Stimulated activated CD4-positive, alpha-beta T cell treated with anti-CD3 and anti-CD28 coated beads, Interleukin-15, amount 100 ng/mL, for 1 hour (primary cell): Measurements from ENCODE around the gene RBM33.
"Not testable (repeated sequence)": the region's sequence is repeated elsewhere in the genome, so short reads cannot be mapped to it uniquely, and the experiment has no call there.

Experiments used
- DNase-seq, 2 donors: peaks; one replicate each; pipeline ENCODE4 v3.0.0-alpha.2; 2020; ENCODE audit warnings: low read depth in 1 of 2, low spot score in 1 of 2

The RBM33 gene

DNA sequence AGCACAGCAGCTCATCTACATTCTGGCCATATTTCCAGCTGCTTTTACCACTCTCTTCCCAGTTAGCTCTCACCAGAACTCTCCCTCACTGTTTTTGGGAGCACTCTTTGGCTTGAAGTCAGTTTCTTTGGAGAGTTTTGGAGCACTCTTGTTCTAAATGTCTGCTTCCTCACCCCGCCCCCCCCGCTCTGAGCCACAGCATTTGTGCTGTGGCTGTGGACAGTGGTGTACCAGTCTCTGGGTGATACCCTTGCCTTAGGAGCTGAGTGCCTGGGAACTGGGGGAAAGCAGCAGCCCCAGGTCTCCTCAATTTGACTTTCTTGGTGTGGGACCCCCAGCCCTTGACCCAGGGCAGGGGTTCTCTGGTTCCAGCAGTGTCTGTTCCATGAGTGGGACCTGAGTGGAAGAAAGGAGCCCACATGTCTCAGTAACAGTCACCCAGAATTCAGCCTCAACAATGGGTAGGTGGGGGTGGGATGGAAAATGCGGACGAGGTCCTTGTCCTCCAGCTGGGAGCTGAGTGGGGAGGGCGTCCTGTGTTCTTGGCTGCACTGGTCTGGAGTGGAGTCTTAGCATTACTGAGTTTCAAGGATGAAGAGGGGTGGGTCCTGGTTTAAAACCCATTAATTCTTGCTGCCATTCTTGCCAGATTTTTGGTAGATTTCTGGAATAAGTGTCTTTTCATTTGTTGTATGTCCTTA, 18.0 kb downstream of the RBM33 start:
- DNase-seq = no peak

DNA sequence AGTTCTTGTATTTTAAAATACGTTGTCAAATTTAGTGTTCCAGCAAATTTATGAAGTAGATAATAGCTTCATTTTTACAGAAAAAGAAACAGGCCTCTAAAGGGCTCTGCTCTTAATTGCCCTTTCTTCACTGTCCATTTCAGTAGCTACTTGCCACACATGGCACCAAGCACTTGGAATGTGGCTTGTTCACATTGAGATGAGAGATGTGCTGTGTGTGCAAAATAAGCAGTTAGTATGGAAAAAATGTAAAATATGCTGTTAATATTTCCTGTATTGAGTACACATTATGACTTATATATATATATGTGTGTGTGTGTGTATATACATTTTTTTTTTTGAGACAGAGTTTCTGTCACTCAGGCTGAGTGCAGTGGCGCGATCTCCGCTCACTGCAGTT, 19.5 kb downstream of the RBM33 start:
- no peak for DNase-seq

DNA sequence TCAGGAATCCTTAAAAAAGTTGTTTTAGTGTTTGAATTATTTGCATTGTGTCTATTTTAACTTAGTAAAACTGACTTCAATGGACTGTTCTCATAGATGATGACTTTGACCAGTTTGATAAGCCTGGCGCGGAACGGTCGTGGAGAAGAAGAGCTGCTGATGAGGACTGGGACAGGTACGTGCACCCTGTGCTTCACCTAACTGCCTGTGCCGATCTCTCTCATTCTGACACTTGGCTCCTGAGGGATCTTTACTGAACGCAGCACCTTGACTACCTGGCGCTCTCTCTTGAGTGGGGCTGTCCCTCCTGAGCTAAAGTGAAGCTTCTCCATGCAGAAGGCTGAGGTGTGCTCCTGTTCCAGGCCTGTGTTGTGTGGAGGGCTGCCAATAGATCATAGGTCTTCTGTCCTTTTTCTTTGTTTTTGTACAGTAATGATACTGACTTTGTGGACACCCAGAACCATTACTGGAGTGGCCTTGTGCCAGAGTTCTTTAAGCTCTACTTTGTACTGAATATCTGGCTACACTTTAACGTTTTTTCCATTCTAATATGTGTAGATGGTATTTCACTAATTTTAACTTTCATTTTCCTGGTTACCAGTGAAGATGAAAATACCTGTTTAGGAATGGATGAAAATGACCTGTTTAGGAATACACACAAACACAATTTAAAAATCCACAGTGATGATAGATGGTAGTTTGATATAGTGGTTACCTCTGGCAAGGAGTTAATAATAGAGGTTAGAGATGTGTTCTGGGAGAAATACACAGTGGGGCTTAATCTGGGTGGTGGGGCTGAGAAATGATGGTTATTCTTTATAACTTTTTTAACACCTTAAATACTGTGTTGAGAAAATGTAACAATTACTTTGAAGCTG, 20.9 kb downstream of the RBM33 start:
- DNase-seq = no peak

DNA sequence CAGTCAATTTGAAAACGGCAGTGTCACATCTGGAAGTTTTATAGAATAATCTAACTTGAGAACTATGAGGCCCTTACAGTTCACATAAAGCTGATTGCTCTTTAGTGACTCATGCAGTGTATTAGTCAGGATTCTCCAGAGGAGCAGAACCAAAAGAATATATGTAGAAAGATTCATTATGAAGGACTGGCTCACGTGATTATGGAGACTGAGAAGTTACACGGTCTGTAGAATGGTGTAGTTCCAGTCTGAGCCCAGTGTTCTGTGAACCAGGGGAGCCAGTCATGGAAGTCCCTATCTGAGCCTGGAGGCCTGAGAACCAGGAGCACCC, 21.5 kb downstream of the RBM33 start:
- DNase-seq = no peak

DNA sequence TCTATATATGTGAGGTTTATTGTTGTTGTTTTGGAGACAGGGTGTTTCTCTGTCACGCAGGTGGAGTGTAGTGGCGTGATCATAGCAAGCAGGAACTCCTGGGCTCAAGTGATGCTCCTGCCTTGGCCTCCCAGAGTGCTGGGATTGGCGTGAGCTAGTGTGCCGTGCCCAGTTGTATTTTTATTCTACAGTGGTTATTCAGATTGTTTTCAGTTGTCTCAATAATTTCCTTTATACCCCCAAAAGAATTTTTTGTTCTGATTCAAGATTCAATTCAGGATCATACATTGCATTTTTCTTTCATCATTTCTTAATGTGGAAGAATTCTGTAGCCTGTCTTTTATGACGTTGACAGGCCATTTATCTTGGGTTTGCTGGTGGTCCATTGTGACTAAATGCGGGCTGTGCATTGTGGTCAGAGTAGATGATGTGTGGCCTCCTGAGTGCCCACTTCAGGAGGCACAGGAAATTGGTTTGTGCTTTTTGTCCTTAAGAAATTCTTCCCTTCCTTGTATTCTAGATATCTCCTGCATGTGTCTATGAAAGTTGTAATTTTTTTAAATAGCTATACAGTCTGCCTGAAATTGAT, 22.9 kb downstream of the RBM33 start:
- DNase-seq = no peak

DNA sequence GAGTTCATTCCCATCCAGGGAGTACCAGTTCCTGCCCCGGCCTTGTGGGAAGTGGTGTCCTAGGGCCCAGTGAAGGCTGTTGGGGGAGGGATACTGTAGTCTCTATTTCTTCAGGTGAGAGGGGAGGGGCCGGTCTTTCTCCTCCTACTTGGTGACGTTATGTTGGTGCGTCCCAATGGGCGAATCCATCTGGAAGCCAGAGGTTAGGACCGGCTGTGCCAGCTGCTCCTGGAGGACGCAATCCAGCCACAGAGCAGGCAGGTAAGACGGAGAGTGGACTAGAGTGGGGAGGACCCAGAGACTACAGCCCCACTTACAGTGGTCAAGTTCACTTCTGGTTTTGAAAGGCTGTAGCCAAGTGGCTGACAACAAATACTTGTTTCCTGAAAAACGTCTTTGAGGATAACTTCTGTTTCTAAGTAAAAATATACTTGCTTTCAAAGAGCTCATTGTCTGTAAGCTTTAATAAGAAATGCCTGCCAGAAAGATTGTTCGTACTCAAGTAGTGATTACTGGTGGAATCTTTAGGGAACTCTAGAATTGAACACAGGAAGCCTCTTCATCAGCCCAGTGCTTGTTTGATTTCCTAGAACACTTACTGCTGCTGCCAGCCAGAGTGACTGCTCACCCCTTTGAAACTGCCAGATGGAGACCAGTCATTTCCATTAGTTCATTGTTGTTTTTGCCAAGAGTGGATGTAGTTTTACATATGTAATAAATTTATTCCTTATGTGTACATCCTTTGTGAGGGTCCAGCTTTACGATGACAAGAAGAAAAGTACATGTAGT, 25.4 kb downstream of the RBM33 start:
- DNase-seq = no peak

DNA sequence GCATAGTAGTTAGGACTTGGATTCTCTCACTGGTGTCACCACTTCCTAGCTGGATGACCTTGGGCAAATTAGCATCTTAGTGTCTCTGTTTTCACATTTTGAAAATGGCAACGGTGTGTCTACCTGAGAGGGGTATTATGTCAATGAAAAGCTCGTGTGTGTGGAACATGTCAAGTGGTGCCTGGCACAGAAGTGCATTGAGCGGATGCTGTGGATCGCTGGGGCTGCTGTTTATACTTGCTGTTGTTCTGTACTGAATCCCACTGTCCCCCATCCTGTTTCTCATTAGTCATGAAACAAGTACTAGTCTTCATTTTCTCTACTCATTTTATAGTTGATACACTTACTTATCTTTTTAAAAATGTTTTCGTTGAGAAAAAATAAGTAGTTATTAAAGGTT, 26.1 kb downstream of the RBM33 start:
- no peak for DNase-seq

DNA sequence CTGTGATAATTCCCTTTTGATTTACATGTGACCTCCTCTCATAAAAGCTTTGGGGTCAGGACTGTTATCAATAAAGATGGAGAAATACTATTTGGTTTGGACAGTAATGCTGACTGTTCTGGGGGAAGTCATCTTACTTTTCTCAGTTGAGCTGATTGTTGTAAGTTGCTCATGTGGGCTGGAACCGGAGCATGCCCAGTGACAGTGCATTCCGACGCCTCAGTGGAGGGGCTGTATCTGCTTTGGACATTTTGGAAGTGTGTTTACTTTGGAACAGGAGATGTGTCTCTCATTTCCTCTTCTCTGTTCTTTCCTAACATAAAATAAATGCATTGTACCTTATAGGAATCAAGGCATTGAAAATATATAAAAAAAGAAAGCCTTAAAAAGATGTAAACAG, 30.1 kb downstream of the RBM33 start:
- no peak for DNase-seq

DNA sequence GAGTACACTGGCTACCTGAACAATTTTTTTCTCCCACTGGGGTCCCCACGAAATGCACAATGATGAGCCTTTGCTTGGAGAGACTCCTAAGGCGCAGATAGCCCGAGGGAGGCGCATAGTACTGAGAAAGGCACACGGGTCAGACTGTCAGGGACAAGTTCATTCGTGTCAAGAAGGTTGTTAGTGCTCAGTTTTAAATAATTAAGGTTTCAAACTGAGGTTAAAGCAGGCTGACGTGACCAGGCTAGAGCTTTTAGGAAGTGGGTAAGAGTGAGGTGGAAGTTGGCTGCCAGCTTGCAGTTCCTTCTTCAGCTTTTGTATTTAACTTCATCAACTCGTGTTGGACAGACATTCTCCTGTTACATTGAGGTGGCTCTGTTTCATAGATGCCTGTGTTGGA, 31.6 kb downstream of the RBM33 start:
- DNase-seq = no peak

DNA sequence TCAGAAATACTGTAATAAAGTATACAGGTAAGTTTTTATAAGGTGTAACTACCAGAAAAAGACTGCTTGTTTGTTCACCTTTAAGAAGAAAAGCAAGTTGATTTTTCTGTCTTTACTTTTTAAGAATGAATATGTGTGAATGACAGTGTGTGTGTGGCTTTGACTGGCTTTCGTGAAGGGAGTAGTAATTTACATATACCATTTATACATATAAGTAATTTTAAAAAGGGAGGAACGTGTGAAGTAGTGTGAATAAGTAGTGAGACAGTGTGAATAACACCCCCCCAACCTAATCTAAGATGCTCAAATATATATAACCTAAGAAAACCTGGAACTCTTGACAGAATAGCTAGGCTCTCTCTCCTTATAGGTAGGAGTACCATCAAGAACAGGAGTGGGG, 33.2 kb downstream of the RBM33 start:
- no peak for DNase-seq

DNA sequence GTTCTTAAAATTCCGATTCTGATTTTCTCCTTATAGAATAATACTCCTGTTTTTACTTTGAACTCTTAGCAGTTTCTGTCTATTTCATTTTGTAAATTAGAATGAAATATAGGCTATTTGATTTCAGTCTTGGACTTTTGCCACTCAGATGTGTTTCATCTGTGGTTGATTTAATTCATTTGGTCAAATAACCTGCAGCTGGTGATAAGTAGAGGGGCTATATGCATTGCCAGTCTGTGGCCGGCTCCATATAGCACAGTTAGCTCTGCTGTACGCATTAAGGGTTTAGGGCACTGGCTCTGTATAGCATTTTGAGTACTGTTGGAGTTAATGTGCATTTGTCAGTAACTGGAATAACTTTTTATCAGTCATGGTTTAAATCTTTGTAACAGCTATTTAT, 35.7 kb downstream of the RBM33 start:
- no peak for DNase-seq

DNA sequence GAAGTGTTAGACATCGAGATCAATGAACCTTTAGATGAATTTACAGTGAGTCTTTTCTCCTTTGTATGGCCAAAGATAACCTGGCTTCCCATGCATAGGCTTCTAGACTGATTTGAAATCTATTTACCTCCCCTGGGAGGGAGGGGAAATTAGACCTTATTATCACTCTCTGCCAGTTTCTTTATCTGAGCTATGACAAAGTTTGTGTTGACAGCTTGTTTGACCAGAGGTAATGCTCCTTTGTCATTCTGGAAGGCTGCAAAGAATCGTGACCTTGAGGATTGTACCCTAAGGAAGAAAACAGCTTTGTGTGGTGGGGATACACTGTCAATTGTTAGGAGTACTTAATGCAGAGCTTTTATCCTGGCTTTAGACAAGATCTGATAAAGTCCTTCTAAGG, 36.4 kb downstream of the RBM33 start:
- DNase-seq = no peak

DNA sequence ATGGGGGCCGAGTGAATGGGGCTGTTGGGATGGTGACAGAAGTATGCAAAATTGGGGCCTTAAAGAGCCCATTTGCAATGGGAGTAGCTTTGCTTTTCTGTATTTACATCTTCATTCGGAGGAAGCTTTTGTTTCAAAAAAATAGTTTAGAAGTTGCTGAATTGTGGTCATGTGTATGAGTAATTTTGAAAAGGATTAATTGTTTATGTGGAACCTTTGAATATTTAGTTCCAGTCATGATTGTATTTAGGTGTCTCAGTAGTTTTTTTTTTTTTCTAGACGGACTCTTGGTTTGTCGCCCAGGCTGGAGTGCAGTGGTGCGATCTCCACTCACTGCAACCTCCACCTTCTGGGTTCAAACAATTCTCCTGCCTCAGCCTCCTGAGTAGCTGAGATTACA, 37.2 kb downstream of the RBM33 start:
- DNase-seq = no peak

DNA sequence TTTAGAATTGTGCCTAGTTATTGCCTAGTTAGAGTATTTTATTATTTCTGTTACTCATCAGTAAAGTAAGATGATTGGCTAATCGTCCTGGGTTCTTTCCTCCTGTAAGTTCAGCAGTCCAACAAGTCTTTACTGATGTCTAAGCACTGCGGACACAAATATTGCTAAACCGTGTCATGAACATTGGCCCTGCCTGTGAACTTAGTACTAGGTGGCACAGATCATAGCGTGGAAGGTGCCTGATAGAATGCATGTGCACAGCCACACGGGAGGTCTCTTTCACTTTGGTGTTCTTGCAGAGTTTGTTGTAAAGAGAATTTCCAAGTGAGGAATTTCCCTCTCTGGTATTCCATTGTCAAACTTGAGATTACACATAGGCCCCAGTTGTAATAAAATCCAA, 38.0 kb downstream of the RBM33 start:
- no peak for DNase-seq

DNA sequence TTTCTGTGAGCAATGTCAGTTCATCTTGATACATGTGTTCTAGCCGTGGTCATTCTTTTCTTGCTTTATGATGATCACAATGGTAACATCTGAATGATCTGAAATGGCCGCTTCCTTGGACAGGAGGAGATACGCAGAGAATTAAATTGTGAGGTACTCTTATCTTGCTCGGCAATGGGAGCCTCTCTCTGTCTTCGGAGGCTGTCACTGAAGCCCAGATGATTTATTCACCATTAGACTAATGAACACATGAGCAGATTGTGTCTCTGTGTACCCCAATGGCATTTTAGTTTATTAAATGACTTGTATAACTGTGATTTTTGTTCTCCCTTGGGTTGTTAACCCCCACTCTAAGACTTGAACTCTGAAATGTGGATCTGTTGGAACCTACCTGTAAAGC, 38.6 kb downstream of the RBM33 start:
- DNase-seq = no peak

DNA sequence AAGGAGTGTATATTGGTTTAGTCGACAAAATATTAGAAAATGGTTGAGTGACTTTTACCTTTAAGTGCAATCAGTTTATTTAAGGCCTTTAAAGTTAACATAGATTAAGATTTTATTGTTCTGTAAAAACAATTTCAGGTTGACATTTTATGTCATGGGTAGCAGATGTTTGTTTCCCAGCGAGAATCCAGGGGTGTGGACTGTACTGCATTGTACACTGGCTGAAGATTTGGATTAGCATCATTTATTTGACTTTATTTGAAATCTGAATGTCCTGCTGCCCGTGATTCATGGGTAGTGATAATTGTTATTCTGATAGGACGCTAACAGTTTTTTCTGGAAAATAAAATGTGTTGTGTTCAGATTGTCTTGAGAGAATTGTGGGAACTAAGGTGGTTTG, 39.3 kb downstream of the RBM33 start:
- DNase-seq = no peak

DNA sequence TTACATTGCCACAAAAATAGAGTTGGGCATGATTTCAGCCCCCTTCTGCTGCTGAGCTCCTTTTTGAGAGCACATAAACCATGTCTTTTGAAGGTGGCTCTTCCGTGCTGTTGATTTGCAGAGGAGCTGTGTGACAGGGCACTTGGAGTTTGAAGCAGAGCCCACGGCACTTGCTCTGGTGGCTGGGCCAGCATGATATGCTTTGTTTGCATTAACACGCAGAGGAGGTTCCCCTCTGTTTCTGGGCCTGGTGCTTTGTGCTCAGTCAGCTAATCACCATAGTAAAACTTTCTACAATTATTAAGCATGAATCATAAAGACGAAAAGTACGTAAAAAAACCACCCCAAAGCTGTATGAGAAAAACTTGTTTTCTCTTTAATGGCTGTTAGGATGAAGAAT, 40.1 kb downstream of the RBM33 start:
- no peak for DNase-seq

DNA sequence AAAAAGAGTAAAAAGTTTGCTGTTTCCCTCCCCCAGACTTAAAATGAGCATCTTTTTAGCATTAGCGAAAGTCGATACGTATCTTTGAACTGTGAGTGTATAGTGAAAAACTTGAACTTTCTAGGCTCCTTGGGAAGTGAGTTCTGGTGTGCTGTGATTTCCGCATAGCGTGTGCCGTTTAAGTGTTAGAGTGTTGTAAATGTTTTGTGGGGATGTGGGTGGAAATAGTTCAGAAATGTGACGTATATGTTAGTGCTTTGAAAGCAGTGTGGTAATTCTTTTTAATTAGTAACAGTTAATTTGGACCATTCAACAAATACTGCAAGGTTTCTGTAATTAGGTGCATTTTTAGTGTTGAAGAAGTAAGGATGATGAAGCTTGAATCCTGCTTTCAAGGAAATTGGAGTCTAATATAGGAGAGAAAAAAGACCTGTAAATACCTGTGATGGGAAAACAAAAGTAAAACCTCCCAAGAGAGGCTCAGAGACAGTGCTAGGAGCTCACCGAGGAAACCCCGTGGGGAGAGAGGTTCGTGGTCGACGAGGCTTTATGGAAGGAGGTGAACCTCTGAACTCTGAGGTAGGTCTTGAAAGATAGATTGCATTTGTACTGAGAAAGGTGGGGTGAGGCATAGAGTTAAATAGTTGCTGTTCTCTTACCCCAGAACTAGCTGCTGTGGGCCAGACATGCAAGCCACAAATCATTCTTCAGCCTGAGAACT, 40.8 kb downstream of the RBM33 start:
- no peak for DNase-seq

DNA sequence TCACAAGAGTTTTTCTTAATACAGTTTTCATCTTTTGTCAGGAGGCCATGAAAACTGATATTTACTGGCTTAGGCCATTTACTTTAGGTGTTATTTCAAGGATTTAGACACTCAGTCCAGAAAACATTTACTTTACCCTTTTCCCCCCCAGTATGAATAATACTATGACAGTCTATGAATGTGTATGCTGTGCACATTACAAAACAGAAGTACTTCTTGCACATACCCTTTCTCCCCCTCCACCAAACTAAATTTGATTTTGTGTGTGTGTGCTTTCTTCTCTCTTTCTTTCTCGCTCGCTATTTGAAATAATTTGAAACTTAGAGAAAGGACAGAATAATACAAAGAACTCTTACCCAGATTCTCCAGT, 41.3 kb downstream of the RBM33 start:
- no peak for DNase-seq

DNA sequence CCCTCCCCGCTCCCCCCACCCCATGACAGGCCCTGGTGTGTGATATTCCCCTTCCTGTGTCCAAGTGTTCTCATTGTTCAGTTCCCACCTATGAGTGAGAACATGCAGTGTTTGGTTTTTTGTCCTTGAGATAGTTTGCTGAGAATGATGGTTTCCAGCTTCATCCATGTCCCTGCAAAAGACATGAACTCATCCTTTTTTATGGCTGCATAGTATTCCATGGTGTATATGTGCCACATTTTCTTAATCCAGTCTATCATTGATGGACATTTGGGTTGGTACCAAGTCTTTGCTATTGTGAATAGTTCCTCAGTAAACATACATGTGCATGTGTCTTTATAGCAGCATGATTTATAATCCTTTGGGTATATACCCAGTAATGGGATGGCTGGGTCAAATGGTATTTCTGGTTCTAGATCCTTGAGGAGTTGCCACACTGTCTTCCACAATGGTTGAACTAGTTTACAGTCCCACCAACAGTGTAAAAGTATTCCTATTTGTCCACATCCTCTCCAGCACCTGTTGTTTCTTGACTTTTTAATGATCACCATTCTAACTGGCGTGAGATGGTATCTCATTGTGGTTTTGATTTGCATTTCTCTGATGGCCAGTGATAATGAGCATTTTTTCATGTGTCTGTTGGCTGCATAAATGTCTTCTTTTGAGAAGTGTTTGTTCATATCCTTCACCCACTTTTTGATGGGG, 42.3 kb downstream of the RBM33 start:
- not testable (repeated sequence) for DNase-seq

DNA sequence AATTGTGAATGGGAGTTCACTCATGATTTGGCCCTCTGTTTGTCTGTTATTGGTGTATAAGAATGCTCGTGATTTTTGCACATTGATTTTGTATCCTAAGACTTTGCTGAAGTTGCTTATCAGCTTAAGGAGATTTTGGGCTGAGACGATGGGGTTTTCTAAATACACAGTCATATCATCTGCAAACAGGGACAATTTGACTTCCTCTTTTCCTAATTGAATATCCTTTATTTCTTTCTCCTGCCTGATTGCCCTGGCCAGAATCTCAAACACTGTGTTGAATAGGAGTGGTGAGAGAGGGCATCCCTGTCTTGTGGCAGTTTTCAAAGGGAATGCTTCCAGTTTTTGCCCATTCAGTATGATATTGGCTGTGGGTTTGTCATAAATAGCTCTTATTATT, 43.8 kb downstream of the RBM33 start:
- DNase-seq = not testable (repeated sequence)
